GM18951 (cell line): ENCODE data around the gene TOR1B.

Experiments used
- POLR2A ChIP-seq: IDR thresholded peaks from 4 replicates; pipeline ENCODE4 v1.6.1; 2011; ENCODE audit warnings: mild to moderate bottlenecking; ENCODE audit not compliant: insufficient read length, insufficient read depth; ENCODE audit errors: extremely low read depth
- in situ Hi-C: fragments of 300-500 bp; cut with MboI; formaldehyde crosslinking; loops from one replicate; pipeline ENCODE4 v1.12.0; 2022; ENCODE audit warnings: low sequenced_read_pairs, mixed read lengths, inconsistent platforms; ENCODE audit not compliant: unreplicated experiment

The TOR1B gene

GRCh38 chr9:129809346-129809745, 6.4 kb downstream of the TOR1B start:
- TF ChIP-seq POLR2A, result no peak

GRCh38 chr9:129810116-129810515, 7.1 kb downstream of the TOR1B start:
- TF ChIP-seq POLR2A, result no peak
- in situ Hi-C loops, result no loop called here

More at GRCh38 chr9:129809346-129809745, 6.4 kb downstream of the TOR1B start:
- in situ Hi-C loops, result no loop called here

GRCh38 chr9:129810788-129811187, 7.8 kb downstream of the TOR1B start:
- in situ Hi-C loops, result no loop called here
- TF ChIP-seq POLR2A, result no peak

GRCh38 chr9:129811967-129812363, 9.0 kb downstream of the TOR1B start:
- in situ Hi-C loops, result no loop called here
- no peak for TF ChIP-seq POLR2A

GRCh38 chr9:129812385-129812784, 9.4 kb downstream of the TOR1B start:
- TF ChIP-seq POLR2A, result no peak
- in situ Hi-C loops, result no loop called here

- no peak for TF ChIP-seq POLR2A
- in situ Hi-C loops, result no loop called here
Observed at GRCh38 chr9:129813661-129814060, 10.7 kb downstream of the TOR1B start.

GRCh38 chr9:129814432-129815223, 11.6 kb downstream of the TOR1B start:
- in situ Hi-C loops, result no loop called here
- no peak for TF ChIP-seq POLR2A

GRCh38 chr9:129815278-129815677, 12.3 kb downstream of the TOR1B start:
- TF ChIP-seq POLR2A, result no peak
- in situ Hi-C loops, result no loop called here

- TF ChIP-seq POLR2A, result no peak
- in situ Hi-C loops, result no loop called here
Observed at GRCh38 chr9:129816501-129817435, 13.8 kb downstream of the TOR1B start.

GRCh38 chr9:129822898-129823541, 20.0 kb downstream of the TOR1B start:
- in situ Hi-C loops, result no loop called here

GRCh38 chr9:129823542-129823934, 20.6 kb downstream of the TOR1B start:
- in situ Hi-C loops, result no loop called here
- TF ChIP-seq POLR2A, result no peak

More at GRCh38 chr9:129822898-129823541, 20.0 kb downstream of the TOR1B start:
- no peak for TF ChIP-seq POLR2A

GRCh38 chr9:129823935-129824601, 21.1 kb downstream of the TOR1B start, which contains the start of gene TOR1A:
TOR1A (minus strand) TSS chr9:129824136; CDS start chr9:129824085, 51 bp downstream.
- in situ Hi-C loops, result no loop called here
- peak; percentile 90 for TF ChIP-seq POLR2A
